ENCODE measurements around the gene TNFRSF19. TPM values are rescaled to one million over a fixed set of nuclear protein-coding genes. Genes with fewer than 3 reads are reported as not detected.
"Not testable (repeated sequence)": the region's sequence is repeated elsewhere in the genome, so short reads cannot be mapped to it uniquely, and the experiment has no call there.

Gene TNFRSF19
- total RNA-seq (2014; rRNA removed; shearing (Covaris generic)), result 2.0 and 2.1 TPM in 2 replicates
- 1.8 and 2.2 TPM in 2 replicates for polyA plus RNA-seq (2015; cell fraction: cytosol; rRNA removed)
- 3.6 and 3.8 TPM in 2 replicates for polyA plus RNA-seq (2015; cell fraction: nucleus; rRNA removed)

GRCh38 chr13:23570099-23570920 is at the start of gene TNFRSF19:
TNFRSF19 (plus strand) TSS chr13:23570412; CDS start chr13:23590184, 19,772 bp downstream.
- DNase-seq (ENCODE audit: low read depth), result peak; percentile 44

GRCh38 chr13:23529926-23530325 is 40.3 kb upstream of the TNFRSF19 start:
- not testable (repeated sequence) for DNase-seq (ENCODE audit: low read depth)

- DNase-seq (ENCODE audit: low read depth), result no peak
Measured at GRCh38 chr13:23531446-23531845, 38.8 kb upstream of the TNFRSF19 start.

DNA sequence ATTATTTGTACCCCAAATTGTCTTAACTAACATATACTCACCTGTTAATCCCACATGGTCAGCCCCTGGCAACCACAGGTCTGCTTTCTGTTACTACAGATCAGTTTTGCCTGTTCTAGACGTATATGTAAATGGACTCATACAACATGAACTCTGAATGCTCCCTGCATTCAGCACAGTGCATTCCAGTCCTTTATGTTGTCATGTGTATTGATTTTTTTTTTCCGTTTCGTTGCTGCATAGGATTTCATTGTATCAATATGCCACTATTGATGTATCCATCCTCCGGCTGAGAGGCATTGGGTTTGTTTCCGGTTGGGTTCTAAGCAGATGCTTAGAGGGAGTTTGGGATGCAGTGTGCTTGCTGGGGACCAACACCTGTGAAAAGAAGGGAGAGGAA is 36.1 kb upstream of the TNFRSF19 start:
- DNase-seq (ENCODE audit: low read depth), result no peak

DNA sequence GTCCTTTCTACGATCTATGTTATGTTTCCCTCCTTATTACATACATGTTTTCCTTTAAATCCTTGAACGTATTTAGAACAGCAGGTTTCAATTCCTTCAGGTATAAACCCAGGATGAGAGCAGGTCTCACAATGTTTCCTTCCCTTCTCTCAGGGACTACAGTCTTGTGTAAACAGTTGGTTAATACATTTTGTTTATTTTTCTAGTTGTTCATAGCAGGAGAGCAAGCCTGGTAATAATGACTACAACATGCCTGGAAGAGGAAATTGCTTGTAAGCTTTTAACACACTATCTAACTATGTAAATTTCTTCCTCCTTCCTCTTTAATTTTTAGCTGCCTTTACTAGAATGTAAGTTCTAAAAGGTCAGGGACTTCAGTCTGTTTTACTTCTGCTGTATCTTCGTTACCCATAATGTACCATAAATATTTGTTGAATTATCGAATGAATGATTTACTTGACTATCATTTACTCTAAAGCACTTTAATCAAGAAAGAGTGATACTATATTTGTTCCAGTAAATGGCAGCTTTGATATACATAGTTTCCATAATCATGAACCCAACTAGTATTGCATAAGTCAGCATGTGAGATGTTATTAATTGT is 28.9 kb upstream of the TNFRSF19 start:
- DNase-seq (ENCODE audit: low read depth), result no peak

DNA sequence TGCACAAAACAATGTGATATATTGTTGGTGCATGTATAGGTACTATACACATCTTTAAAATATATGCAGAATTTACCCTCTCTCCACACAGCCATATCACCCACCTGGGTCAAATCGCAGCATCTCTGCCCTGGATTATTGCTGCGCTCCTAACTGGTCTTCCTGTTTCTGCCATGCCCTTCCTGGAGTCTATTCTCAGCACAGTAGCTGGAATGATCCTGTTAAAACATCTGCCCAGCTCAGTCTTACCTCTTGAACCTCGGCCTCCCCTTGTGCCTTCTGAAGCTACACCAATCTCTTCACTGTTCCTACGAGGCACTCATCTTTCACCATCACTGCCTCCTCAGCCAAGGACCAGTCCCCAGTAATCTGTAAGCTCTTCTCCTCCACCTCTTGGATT is 25.5 kb upstream of the TNFRSF19 start:
- no peak for DNase-seq (ENCODE audit: low read depth)

DNA sequence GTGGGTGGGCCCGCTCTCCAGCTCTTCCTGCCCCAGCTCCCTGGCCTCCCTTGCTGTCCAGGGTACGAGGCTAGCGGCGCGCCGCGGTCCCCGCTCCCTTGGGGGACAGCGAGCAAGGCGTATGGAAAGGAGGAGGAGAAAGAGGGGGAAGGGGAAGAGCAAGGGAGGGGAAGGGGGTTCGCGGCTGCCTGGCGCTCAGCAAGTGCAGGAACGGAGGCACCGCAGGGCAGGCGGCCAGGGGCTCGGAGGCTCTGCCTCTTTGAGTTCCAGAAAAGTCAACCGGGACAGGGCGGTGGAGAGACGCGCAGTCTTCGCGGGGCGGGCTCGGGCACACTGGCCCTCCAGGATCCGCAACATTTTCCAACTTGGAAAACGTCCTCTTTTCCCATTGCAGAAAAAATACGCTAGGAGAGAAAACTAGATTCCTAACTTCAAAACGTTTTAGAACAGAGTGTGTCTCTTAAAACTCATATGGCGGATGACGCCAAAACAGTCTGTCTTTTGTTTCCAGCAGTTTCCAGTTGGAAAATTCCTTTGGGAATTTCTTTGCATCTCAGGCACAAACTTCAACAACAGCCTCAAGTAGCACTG is 23.1 kb upstream of the TNFRSF19 start:
- peak; percentile 21 for DNase-seq (ENCODE audit: low read depth)

DNA sequence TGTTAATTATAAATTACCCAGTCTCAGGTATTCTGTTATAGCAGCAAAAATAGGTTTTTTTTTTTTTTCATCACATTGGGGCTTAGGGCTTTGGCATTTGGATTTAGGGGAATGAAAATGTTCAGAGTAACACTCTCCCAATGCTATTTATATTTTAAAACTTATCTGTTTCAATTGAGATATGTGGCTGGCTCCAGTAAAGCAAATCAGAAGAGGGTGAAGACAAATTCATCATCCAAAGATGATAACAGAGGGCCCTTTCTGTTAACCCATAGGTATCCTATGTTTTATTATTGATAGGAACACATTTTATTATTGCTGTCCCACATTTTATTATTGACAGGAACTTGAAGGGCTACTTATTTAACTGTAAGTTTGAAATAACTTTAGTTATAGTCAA is 20.5 kb upstream of the TNFRSF19 start:
- DNase-seq (ENCODE audit: low read depth), result no peak

- no peak for DNase-seq (ENCODE audit: low read depth)
Measured at GRCh38 chr13:23550163-23550562, 20.0 kb upstream of the TNFRSF19 start.

GRCh38 chr13:23551213-23552008 is 18.8 kb upstream of the TNFRSF19 start:
- DNase-seq (ENCODE audit: low read depth), result no peak

DNA sequence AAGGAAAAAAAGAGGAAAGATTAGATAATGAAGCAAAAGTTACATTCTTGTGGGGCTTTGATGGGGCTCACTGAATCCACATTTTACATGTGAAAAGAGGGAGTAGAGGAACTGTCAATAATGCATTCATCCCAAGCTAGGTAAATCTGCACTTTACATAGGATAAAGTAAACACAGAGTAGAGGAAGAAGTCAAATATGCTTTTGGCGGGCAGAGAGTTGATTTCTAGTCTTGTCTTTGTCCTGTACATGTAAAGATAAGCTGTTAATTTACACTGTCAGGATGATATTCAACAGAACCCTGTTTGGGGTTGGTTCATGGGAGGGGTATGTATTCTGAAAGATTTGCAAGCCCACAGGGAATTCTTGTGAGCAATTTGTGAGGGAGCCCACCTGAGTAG is 18.0 kb upstream of the TNFRSF19 start:
- DNase-seq (ENCODE audit: low read depth), result no peak

DNA sequence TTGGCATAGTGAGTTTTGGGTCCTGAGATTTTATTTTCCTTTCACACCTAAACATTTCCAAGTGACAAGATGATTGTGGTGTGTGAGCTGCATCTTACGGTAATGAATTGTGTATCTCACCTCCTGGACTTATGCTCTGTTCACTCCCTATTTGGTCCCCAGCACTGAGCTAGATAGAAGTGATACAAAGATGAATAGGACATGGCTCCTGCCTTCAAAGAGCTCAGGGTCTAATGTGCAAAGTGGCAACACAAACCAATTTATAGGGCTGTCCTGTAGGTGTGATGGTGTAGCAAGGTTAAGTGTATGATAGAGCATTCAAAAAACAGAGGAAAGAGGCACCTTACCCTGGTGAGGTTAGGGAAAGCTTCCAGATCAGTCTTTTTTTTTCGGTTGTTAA is 17.6 kb upstream of the TNFRSF19 start:
- DNase-seq (ENCODE audit: low read depth), result no peak

DNA sequence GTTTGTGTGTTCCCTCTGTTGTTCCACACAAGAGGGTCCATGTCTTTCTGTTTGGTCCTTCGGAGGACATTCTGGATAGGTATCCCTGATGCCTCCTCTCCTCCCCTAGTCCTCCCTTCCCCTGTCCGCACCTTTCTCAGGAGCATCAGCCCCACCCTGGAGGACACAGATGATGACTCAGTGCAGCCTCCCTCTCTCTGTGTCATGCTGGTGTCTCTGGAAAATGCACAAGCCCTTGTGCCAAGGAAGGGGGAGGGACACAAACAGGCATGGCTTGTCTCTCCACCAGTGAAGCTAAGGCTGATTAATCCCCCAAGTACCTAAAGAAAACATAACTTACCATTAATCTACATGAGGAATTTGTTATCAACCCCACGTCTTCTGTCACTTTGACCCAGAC is 16.2 kb upstream of the TNFRSF19 start:
- peak; percentile 59 for DNase-seq (ENCODE audit: low read depth)

- no peak for DNase-seq (ENCODE audit: low read depth)
Measured at GRCh38 chr13:23557043-23557442, 13.2 kb upstream of the TNFRSF19 start.

GRCh38 chr13:23557733-23558132 is 12.5 kb upstream of the TNFRSF19 start:
- no peak for DNase-seq (ENCODE audit: low read depth)

GRCh38 chr13:23558675-23559536 is 11.3 kb upstream of the TNFRSF19 start:
- DNase-seq (ENCODE audit: low read depth), result peak; percentile 97

DNA sequence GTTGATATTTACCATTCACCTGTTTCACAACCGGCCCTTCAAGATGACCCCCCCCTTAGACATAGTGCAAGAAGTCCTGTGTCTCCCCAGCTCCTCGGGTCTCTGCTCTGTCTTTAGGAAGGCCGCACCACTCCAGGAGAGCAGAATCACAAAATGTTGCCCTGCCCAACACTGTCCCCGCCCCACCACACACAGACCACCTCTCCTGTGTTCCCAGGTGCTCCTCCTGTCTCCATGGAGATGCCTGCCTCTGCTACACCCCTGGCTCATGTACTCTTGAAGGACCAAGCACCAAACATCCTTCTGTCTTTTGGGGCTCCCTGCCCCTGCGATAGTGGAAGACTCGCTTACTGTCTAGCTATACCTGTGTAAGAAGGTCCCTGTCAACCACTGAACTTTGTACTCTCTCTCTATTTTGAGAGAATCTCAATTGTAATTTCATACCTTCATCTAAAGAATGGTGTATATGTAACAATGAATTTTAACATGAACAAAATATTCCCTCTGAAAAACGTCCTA is 9.6 kb upstream of the TNFRSF19 start:
- DNase-seq (ENCODE audit: low read depth), result no peak

GRCh38 chr13:23561261-23561660 is 9.0 kb upstream of the TNFRSF19 start:
- DNase-seq (ENCODE audit: low read depth), result no peak

DNA sequence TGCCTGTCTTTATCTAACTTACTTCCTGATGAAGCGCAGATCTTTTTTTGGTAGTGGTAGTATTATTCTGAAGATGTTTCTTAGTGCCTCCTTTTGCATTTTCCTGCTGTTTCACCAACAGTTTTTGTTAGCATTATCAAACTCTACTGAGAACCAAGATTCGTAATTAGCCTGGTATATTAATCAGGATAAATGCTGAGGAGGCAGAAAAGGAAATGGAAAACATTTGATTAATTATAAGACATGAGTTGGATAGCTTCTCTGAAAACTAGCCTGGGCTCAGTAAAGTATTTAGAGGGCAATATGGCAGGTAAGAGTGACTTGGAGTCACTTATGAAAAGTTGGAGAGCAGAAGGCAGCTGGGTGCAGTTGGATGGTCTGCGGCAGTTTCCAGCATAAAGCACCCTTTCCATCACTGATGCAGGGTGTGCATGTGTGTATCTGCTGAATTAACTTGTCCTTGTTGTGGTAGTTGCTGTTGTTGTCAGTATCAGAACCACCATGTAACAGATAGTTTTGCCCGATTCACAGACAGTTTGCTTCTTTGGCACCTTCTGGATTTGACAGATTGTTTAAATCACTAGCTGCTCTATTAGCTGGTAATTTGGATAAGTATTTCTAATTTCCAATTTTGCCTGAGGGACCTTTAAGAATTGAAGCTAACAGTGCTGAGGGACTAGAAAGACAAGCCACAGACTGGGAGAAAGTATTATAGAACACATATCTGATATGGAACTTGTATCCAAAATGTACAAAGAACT is 6.9 kb upstream of the TNFRSF19 start:
- no peak for DNase-seq (ENCODE audit: low read depth)

All from HT1080 (cell line).